GM19240 (cell line): ENCODE measurements around the gene PDCD1LG2.
"Not testable (repeated sequence)": the region's sequence is repeated elsewhere in the genome, so short reads cannot be mapped to it uniquely, and the experiment has no call there.

Experiments
- DNase-seq: peaks from one replicate; pipeline ENCODE4 v3.0.0; 2011; ENCODE audit warnings: low spot score; ENCODE audit not compliant: insufficient read length

Gene PDCD1LG2

GRCh38 chr9:5510360-5510931 lies at the start of gene PDCD1LG2:
Gene PDCD1LG2 (plus strand): TSS chr9:5510531. CDS start chr9:5522547, 12,016 bp downstream.
- no peak for DNase-seq

- not testable (repeated sequence) for DNase-seq
Measured at GRCh38 chr9:5464831-5465330, 45.5 kb upstream of the PDCD1LG2 start.

DNA sequence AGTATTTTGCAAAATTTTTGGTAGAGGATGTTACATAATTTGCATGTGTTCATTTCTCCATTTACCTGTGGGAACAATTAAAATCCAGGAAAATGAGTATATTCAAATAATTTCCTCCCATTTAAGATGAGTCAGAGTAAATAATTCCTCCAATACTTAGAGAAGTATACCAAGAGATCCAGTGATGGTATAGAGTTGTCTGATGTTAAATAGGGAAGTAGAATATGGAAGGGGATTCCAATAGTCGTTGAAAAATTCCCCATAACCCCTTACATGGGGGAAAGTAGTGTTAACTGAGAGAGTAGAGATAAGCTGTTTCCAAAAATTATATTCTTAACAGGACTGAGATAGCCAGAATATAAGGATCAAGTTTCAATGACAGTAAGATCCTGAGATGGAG lies 44.3 kb upstream of the PDCD1LG2 start:
- no peak for DNase-seq

GRCh38 chr9:5466766-5467165 lies 43.6 kb upstream of the PDCD1LG2 start:
- no peak for DNase-seq

GRCh38 chr9:5468850-5469249 lies 41.5 kb upstream of the PDCD1LG2 start:
- DNase-seq = no peak

DNA sequence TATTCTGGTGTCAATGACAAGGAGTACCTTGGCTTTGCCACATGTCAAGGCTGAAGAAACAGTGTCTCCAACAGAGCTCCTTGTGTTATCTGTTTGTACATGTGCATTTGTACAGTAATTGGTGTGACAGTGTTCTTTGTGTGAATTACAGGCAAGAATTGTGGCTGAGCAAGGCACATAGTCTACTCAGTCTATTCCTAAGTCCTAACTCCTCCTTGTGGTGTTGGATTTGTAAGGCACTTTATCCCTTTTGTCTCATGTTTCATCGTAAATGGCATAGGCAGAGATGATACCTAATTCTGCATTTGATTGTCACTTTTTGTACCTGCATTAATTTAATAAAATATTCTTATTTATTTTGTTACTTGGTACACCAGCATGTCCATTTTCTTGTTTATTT lies 40.2 kb upstream of the PDCD1LG2 start:
- no peak for DNase-seq

GRCh38 chr9:5470816-5471215 lies 39.5 kb upstream of the PDCD1LG2 start:
- DNase-seq = no peak

DNA sequence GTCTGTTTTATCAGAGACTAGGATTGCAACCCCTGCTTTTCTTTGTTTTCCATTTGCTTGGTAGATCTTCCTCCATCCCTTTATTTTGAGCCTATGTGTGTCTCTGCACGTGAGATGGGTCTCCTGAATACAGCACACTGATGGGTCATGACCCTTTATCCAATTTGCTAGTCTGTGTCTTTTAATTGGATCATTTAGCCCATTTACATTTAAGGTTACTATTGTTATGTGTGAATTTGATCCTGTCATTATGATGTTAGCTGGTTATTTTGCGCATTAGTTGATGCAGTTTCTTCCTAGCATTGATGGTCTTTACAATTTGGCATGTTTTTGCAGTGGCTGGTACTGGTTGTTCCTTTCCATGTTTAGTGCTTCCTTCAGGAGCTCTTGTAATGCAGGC lies 34.7 kb upstream of the PDCD1LG2 start:
- DNase-seq = not testable (repeated sequence)

DNA sequence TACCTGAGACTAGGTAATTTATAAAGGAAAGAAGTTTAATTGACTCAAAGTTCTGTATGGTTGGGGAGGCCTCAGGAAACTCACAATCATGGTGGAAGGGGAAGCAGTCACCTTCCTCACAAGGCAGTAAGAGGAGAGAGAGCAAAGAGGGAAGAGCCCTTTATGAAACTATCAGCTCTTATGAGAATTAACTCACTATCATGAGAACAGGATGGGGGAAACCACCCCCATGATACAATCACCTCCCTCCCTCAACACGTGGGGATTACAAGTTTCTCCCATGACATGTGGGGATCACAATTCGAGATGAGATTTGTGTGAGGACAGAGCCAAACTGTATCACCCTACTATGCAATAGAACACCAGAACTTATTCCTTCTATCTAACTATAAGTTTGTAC lies 32.1 kb upstream of the PDCD1LG2 start:
- DNase-seq = no peak

DNA sequence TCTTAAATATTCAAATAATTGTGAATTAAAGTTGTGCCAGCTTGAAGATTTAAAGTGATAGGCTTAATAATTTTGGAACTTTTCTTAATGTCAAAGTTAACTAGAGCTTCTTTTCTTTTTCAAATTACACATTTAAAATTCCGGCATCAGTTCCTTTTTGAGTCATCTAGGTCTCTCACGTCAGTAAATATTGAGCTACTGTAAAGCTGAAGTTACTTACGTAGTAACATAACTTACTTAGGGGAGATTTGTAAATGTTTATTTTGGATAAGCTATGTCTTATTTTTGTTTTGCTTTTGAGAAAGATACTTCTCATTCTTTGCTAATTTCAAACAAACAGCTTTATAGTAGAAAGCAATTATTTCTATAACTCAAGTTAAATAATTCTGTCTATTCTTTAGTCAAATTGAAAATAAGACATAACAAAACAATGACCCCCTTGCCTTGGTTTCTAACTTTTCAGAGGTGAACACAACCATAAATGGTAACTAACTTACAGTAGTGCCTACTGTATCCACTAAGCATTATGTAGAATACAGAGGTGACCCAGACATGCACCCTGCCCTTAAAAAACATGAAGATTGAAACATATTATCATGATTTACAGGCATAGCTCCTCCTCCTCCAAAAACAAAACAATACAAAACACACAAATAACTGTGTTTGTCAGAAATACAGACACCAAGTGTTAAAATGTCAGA lies 30.2 kb upstream of the PDCD1LG2 start:
- no peak for DNase-seq

DNA sequence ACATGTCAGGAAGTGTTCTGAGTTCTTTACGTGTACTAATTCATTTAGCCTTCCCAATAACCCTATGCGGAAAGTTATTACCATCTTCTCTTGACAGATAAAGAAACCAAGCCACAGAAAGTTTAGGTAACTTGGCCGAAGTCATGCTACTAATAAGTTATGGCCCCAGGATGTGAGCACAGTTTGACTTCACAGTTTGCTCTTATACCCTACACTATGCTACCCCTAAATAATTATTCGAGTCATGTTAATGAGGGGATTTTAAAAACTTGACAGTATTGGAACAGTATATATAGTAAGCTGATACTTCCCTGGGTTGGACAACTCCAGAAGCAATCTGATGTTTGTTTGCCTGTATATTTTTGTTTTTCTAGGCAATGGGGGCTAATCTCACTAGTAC lies 29.4 kb upstream of the PDCD1LG2 start:
- no peak for DNase-seq

DNA sequence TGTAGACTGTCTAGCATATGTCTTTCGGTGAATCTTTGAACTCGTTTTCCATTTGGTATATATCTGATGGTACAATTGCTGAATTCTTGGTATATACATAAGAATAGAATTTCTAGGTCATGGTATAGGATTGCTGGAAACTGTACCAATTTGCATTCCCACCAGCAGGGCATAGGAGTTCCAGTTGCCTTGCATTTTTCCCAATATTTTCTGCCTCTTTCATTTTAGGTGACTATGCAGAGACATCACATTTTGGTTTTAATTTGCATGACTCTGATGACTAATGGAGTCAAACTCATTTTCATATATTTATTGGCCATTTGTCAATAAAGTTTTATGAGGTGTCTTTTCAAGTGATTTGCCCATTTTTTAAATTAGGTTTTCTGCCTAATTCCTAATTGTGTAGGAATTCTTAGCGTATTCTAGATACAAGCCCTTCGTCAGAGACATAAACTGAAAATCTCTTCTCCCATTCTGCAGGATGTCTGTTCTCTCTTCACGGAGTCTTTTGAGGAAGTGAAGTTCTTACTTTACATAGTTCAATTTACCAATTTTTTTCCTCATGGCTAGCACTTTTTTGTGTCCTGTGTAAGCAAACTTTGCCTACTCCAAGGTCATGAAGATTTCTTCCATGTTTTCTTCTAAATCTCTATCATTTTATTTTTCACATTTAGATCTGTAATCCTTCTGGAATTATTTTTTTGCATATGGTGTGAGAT lies 28.9 kb upstream of the PDCD1LG2 start:
- DNase-seq = no peak

DNA sequence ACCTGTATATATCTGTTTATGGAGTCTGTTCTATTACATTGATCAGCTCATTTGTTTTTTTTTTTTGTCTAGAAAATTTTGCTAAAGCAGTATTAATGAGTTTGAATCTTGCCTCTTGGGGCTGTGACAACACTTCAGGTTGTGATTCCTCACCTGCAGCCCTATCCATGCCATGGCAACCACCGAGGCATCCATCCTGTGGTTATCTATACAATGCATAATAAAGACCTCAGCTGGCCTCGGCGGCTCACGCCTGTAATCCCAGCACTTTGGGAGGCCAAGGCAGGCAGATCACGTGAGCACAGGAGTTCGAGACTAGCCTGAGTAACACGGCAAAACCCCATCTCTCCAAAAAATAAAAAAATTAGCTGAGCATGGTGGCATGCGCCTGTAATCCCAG lies 28.1 kb upstream of the PDCD1LG2 start:
- DNase-seq = no peak

- no peak for DNase-seq
Measured at GRCh38 chr9:5483306-5483705, 27.0 kb upstream of the PDCD1LG2 start.

GRCh38 chr9:5485378-5486085 lies 24.8 kb upstream of the PDCD1LG2 start:
- no peak for DNase-seq

- DNase-seq = no peak
Measured at GRCh38 chr9:5486988-5487387, 23.3 kb upstream of the PDCD1LG2 start.

DNA sequence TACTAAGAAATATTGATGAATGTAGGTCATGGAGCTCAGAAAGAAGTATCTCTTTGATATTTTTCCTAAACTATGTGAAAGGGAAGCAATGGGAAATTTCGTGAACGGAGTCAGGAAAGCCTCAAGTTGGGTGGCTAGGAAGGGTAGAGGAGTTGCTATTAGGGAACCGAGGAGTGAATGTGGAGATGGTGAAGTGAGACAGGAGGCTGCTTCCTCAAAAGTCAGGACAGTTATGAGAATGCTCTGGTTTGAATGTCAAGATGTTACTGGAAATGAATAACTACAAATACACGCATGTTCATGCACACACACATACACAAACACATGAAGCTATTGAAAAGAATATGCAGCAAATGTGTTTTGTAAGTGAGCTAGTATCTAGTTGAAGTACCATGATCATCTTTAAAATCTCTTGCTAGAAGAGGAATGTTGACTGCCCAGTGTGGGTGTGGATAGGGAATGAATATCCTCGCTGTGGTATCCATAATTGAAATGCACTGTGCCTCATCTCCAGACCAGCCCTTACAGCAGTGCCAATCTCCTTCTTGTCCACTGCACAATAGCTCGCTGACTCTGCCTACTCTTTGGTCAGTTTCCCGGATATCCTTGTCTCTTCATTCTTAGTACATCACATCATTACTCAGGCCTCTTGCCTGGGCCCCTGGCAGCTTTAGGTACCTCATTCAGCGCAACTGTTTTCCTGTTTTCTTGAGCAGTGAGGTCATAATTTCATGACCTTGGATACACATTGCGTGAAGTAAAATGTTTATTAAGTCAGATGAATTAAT lies 21.9 kb upstream of the PDCD1LG2 start:
- no peak for DNase-seq

DNA sequence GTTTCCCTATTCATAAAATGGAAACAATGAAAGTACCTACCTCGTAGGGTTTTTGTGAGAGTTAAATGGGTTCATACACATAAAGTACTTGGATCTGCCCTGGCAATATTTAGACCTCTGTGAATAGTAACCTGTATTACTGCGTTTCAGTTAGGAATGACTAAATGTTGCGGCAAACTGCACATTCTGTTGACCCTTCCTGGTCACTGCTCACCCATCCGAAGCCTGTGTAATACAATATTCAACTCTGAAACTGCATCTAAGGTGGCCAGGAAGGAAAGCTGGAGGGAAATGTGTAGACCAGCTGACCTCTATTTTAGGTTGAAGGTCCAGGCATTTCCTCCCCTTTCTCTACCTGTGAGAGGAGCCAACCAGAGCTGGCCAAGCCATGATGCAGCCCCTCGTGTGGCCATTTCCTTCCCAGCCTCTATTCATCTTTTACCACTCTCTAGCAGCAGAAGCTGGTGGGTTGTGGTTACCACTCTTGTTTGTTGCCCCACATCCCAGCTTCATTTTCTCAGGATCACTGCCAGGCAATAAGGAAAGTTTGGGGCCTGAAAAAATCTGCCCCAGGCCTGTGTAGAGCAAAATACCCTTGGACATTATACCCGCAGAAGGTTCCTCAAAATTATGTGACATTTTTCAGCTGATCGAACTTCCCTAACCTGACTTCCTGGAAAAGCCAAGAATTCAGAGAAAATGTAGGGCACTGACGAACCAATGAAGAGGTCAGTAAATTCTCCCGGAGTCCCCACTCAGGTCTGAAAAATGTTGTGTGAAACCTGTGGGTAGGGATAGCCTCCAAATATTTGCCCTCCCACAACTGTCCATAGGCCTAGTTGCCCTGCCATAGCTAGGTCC lies 20.5 kb upstream of the PDCD1LG2 start:
- no peak for DNase-seq

GRCh38 chr9:5492965-5493678 lies 17.2 kb upstream of the PDCD1LG2 start:
- DNase-seq = no peak
